ENCODE measurements around the gene UCMA.

Gene UCMA

GRCh38 chr10:13270877-13271551 lies 36.8 kb upstream of the UCMA start:
- Histone ChIP-seq H3K36me3 (no peaks in the 10 kb centered on the region), H3K27me3 (no peaks in the 10 kb centered on the region), H3K4me3 (ENCODE audit: low read depth in 1 of 2, low read length in 1 of 2) (no peak overlapping the region), H3K9me3 (no peaks in the 10 kb centered on the region), H3K4me1 (ENCODE audit: control insufficient read depth in 1 of 2, insufficient read depth in 1 of 2, low read depth in 1 of 2, low read length in 1 of 2) (no peaks in the 10 kb centered on the region), H3K27ac (no peak overlapping the region)
- TF ChIP-seq, protein P1, sequence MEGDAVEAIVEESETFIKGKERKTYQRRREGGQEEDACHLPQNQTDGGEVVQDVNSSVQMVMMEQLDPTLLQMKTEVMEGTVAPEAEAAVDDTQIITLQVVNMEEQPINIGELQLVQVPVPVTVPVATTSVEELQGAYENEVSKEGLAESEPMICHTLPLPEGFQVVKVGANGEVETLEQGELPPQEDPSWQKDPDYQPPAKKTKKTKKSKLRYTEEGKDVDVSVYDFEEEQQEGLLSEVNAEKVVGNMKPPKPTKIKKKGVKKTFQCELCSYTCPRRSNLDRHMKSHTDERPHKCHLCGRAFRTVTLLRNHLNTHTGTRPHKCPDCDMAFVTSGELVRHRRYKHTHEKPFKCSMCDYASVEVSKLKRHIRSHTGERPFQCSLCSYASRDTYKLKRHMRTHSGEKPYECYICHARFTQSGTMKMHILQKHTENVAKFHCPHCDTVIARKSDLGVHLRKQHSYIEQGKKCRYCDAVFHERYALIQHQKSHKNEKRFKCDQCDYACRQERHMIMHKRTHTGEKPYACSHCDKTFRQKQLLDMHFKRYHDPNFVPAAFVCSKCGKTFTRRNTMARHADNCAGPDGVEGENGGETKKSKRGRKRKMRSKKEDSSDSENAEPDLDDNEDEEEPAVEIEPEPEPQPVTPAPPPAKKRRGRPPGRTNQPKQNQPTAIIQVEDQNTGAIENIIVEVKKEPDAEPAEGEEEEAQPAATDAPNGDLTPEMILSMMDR (IDR thresholded peaks at IDR 0.05): no peak

GRCh38 chr10:13268841-13269240 lies 34.7 kb upstream of the UCMA start:
- TF ChIP-seq, protein P1 (IDR thresholded peaks at IDR 0.05): no peak
- Histone ChIP-seq H3K9me3 (no peaks in the 10 kb centered on the region), H3K27ac (no peak overlapping the region), H3K36me3 (no peaks in the 10 kb centered on the region), H3K4me3 (ENCODE audit: low read depth in 1 of 2, low read length in 1 of 2) (no peak overlapping the region), H3K4me1 (ENCODE audit: control insufficient read depth in 1 of 2, insufficient read depth in 1 of 2, low read depth in 1 of 2, low read length in 1 of 2) (no peaks in the 10 kb centered on the region), H3K27me3 (no peaks in the 10 kb centered on the region)

- H3K9me3 ChIP-seq: no peaks in the 10 kb centered on the region
- no peak overlapping the region for H3K27ac ChIP-seq
- H3K36me3 ChIP-seq: no peaks in the 10 kb centered on the region
- no peak overlapping the region for H3K4me3 ChIP-seq (ENCODE audit: low read depth in 1 of 2, low read length in 1 of 2)
- no peaks in the 10 kb centered on the region for H3K27me3 ChIP-seq
- H3K4me1 ChIP-seq (ENCODE audit: control insufficient read depth in 1 of 2, insufficient read depth in 1 of 2, low read depth in 1 of 2, low read length in 1 of 2): no peaks in the 10 kb centered on the region
- TF ChIP-seq, protein P1 (IDR thresholded peaks at IDR 0.05): no peak
Measured at GRCh38 chr10:13268310-13268709, 34.1 kb upstream of the UCMA start.

DNA sequence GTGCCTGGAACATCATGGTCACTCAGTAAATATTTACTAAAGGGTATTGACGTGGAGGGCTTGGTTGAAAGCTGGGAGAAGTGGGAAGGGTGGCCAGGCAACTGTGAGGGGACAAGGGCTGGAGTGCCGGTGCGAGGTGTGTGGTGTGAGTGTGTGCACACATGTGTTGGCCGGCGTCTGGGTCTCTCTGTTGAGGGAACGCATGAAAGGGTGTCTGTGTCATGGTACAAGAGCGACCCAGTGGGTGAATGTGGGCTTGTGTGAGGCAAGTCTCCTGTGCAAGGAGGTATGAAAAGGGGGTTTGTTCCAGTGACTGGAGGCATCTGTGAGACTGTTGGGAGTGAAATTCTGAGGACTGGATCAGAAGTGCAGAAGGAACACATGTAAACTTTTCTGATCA lies 29.4 kb upstream of the UCMA start:
- Histone ChIP-seq H3K27ac (no peak overlapping the region), H3K36me3 (no peaks in the 10 kb centered on the region)

GRCh38 chr10:13262433-13262832 lies 28.3 kb upstream of the UCMA start:
- Histone ChIP-seq H3K27ac (no peak overlapping the region), H3K4me1 (ENCODE audit: control insufficient read depth in 1 of 2, insufficient read depth in 1 of 2, low read depth in 1 of 2, low read length in 1 of 2) (no peaks in the 10 kb centered on the region), H3K36me3 (no peaks in the 10 kb centered on the region), H3K4me3 (ENCODE audit: low read depth in 1 of 2, low read length in 1 of 2) (no peak overlapping the region), H3K9me3 (no peaks in the 10 kb centered on the region), H3K27me3 (no peaks in the 10 kb centered on the region)
- TF ChIP-seq, protein P1 (IDR thresholded peaks at IDR 0.05): no peak

More for the DNA sequence above, 29.4 kb upstream of the UCMA start:
- Histone ChIP-seq H3K9me3 (no peaks in the 10 kb centered on the region), H3K4me1 (ENCODE audit: control insufficient read depth in 1 of 2, insufficient read depth in 1 of 2, low read depth in 1 of 2, low read length in 1 of 2) (no peaks in the 10 kb centered on the region), H3K4me3 (ENCODE audit: low read depth in 1 of 2, low read length in 1 of 2) (no peak overlapping the region), H3K27me3 (no peaks in the 10 kb centered on the region)
- TF ChIP-seq, protein P1 (IDR thresholded peaks at IDR 0.05): no peak

Measured in neutrophil (primary cell).